K562 (cell line): Measurements from ENCODE around the gene XPR1.

Experiments used
- ADNP ChIP-seq: fragments of 200-800 bp; sonication (Bioruptor generic); IDR thresholded peaks from 2 replicates; pipeline ENCODE4 v1.6.1; 2016; ENCODE audit warnings: missing genetic modification characterization, missing compliant biosample characterization
- CHD2 ChIP-seq: IDR thresholded peaks from 2 replicates; pipeline ENCODE4 v1.6.1; 2011; ENCODE audit warnings: low read depth, low read length
- CTCF ChIP-seq, 3 experiments: IDR thresholded peaks in 2 of 3; conservative IDR thresholded peaks in 1 of 3; 2 replicates each; pipeline ENCODE4 v1.5.1; 2011 to 2012; ENCODE audit warnings: low read length in 3 of 3, mild to moderate bottlenecking in 3 of 3, control low read depth in 2 of 3, improper control_type of control experiment in 1 of 3, inconsistent platforms in 1 of 3, low read depth in 1 of 3, mixed read lengths in 1 of 3, moderate library complexity in 1 of 3; ENCODE audit not compliant: insufficient read depth in 2 of 3
- ETV6 ChIP-seq, 3 experiments: fragments of 150-350 bp in 1 of 3; sonication (generic) in 1 of 3; formaldehyde crosslinking in 1 of 3; IDR thresholded peaks; 2 replicates each; pipeline versions ENCODE4 v1.6.1 to v1.8.0; 2014 to 2022; ENCODE audit warnings: borderline replicate concordance in 2 of 3, low read depth in 2 of 3, antibody characterized with exemption in 1 of 3, low read length in 1 of 3, mild to moderate bottlenecking in 1 of 3, missing genetic modification reagents in 1 of 3
- HNRNPLL ChIP-seq: fragments of 200-400 bp; formaldehyde crosslinking; IDR thresholded peaks from 2 replicates; pipeline ENCODE4 v1.6.1; 2017; ENCODE audit warnings: low read length, low read depth, mild to moderate bottlenecking; ENCODE audit not compliant: poor library complexity, severe bottlenecking
- KAT2B ChIP-seq: IDR thresholded peaks from one replicate; pipeline ENCODE4 v1.6.1; 2012; ENCODE audit warnings: low read depth, mild to moderate bottlenecking, control low read depth, inconsistent platforms, low read length, moderate library complexity
- KDM1A ChIP-seq, 2 experiments: fragments of 450-650 bp; IDR thresholded peaks; 2 replicates each; pipeline ENCODE4 v1.6.1; 2016; ENCODE audit warnings: mild to moderate bottlenecking in 2 of 2
- KLF1 ChIP-seq: fragments of 450-650 bp; IDR thresholded peaks from 2 replicates; pipeline ENCODE4 v1.6.1; 2016; ENCODE audit warnings: missing genetic modification characterization, missing compliant biosample characterization
- NFRKB ChIP-seq: fragments of 450-650 bp; IDR thresholded peaks from 2 replicates; pipeline ENCODE4 v1.6.1; 2016; ENCODE audit warnings: low read depth
- TFAP4 ChIP-seq: sonication (generic); formaldehyde crosslinking; IDR thresholded peaks from 2 replicates; pipeline ENCODE4 v1.8.0; 2022; ENCODE audit warnings: missing genetic modification reagents, mild to moderate bottlenecking, moderate library complexity, borderline replicate concordance
- ZNF12 ChIP-seq: sonication (generic); formaldehyde crosslinking; IDR thresholded peaks from 2 replicates; pipeline ENCODE4 v1.4.0; 2020; ENCODE audit warnings: mild to moderate bottlenecking, missing genetic modification reagents
- ZSCAN29 ChIP-seq: fragments of 450-650 bp; IDR thresholded peaks from 2 replicates; pipeline ENCODE4 v1.6.1; 2017

- no peak for TF ChIP-seq CHD2
- no peak for TF ChIP-seq HNRNPLL
- no peak for TF ChIP-seq CTCF (IDR thresholded peaks at IDR 0.05 in 2 of 3, conservative IDR thresholded peaks at IDR 0.05 in 1 of 3; ENCODE audit: insufficient read depth in 2 of 3, low read depth in 1 of 3, low read length in 3 of 3)
- no peak for TF ChIP-seq TFAP4 (CRISPR knock-in tag)
- no peak for TF ChIP-seq ZNF12 (CRISPR knock-in tag)
- no peak for TF ChIP-seq KAT2B
- TF ChIP-seq ADNP (tag), result no peak
- TF ChIP-seq NFRKB, result no peak
- TF ChIP-seq KLF1 (tag), result no peak
- TF ChIP-seq ZSCAN29, result no peak
- no peak for TF ChIP-seq ETV6 (IDR thresholded peaks at IDR 0.05; ENCODE audit: borderline replicate concordance in 1 of 2, low read depth in 2 of 2, low read length in 1 of 2)
- no peak for TF ChIP-seq ETV6 (CRISPR knock-in tag; IDR thresholded peaks at IDR 0.05; ENCODE audit: borderline replicate concordance)
- TF ChIP-seq KDM1A (IDR thresholded peaks at IDR 0.05), result no peak
These were observed 28.0 kb upstream of the XPR1 start for GRCh38 chr1:180603850-180604226.
